HG03342 (cell line): ENCODE data around the gene MYLK3.

Source experiments
- ATAC-seq: cut with Tn5 transposase; IDR thresholded peaks from one replicate; pipeline ENCODE4 v1.9.1; 2021; ENCODE audit warnings: mild to moderate bottlenecking, moderate library complexity; ENCODE audit not compliant: unreplicated experiment

Gene MYLK3

DNA sequence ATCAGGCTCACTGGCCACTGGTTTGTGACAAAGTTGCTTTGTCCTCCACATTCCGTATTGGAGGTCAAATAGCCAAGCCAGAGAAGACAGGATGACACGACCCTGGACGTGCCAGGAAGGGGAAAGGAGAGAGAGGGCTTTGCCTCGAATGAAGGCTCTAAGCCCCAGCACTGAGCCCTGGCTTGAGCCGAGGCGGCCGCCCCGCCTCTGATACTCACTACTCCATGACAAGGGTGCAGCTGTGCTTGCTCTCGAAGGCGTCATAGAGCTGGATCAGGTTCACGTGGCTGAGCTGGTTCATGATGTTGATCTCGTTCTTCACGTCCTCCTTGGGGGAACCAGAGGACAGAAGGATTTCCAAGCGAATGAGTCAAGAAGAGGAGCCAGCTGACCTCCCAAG is 19.3 kb downstream of the MYLK3 start:
- no peak for ATAC-seq

DNA sequence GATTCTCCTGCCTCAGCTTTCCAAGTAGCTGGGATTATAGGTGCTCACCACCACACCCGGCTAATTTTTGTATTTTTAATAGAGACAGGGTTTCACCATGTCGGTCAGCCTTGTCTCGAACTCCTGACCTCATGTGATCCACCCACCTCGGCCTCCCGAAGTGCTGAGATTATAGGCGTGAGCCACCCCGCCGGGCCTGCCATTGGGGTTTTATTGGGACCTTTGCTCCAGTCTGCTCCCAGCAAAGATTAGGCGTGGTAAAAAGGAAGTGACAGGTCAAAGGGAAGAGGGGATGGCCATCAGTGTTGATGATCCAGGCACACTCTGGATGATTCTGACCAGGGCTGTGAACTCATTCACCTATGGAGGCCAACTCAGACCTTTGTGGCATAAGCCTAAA is 20.5 kb downstream of the MYLK3 start:
- no peak for ATAC-seq

GRCh38 chr16:46727184-46727583 is 21.0 kb downstream of the MYLK3 start:
- ATAC-seq, result no peak

DNA sequence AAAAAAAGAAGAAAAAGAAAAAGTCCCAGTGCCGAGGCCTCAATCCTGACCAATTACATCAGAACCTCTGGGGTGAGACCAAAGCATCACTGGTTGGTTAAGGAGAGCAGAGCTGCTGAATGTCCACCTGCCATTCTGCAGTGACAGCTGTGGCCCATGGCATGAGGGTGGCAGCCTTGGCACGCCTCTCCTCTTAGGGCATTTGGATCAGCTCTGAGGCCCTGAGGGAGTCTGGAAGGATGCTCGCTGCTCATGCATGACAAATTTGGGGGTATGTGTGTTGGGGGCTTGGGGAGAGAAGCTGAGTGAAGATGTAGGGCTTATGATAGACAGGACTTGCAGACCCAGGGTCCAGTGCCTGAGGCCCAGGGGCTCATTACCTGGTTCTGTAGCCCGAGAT is 26.3 kb downstream of the MYLK3 start:
- ATAC-seq, result no peak

- ATAC-seq, result no peak
These were observed 27.5 kb downstream of the MYLK3 start for GRCh38 chr16:46720619-46721018.

DNA sequence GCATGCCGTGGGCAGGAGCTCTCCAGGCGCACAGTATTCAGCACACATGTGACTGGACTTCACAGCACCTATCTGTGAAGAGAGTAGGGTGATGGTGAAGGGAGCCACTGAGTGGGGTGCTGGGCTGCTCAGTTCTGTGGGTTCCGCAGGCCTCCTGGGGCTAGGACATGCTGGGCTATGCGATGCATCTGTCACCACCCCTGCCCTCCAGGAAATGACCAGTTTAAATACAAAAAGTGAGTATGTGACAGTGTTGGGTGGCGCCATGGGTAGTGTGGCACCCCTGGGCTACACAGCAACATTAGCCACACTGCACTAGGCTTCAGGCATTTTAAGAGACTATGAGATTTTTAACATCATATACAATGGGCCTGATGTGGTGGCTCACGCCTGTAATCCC is 28.6 kb downstream of the MYLK3 start:
- no peak for ATAC-seq

DNA sequence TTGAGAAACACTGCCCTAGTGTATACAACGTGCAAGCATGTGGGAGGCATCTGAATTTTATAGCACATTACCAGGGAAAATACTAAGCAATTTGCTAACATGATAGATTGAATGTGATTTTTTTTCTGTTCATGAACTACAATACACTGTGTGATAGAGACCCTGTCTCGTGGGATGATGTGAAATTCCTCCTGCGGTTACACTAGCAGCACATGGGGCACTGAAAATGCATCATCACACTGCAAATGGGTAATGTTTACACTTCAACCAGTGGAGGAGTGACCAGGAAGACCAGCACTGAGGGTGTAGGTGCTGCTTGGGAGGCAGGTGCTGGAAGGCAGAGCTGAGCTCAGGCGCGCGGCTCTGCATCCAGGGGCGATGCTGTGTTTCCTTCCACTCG is 29.9 kb downstream of the MYLK3 start:
- ATAC-seq, result no peak

GRCh38 chr16:46717692-46718091 is 30.5 kb downstream of the MYLK3 start:
- no peak for ATAC-seq

GRCh38 chr16:46715769-46716305 is 32.3 kb downstream of the MYLK3 start:
- no peak for ATAC-seq

DNA sequence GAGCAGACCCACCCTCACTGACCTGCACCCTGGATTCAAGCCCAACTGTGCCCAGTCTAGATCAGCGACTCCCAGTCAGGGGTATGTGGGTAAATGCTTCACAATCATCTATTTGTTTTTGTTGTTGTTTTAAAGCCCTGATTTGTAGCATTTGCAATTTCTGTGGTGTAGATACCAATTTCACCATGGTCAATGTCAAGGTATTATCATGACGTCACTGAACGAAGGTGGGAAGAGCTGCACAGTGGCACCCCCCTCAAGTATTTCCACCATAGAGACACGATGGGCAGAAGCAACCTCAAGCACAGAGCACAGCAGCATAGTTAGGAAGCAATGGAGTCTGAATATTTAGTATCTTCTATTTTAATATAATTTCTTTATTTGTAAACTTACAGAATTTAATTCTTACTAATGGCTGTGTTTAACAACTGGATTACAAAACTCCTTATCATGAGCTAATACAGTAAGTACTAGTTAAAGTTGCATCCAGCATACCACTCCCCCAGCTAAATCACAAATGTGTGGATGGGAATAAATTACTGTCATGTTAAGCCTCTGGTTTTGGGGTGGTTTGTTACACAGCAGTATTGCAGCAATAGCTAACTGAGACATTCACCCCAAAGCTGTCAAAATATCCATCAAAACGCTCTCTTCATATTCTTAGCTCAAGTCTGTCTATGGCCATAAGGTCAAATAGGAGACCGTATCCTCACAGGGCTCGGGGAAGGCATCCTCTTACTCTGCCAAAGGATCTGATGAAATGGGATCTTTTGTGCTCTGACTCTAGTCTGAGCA is 33.1 kb downstream of the MYLK3 start:
- ATAC-seq, result no peak

DNA sequence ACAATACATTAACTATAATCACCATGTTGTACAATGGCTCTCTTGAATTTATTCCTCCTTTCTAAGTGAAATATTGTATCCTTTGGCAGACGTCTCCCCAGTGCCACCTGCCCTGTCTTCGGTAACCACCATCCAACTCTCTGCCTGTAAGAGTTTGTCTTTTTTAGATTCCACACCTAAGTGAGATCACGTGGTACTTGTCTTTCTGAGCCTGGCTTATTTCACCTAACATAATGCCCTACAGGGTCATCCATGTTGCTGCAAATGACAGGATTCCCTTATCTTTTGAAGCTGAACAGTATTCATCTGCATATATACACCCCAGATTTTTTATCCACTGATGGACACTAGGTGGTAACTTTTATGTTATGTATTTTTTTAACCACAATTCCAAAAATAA is 34.5 kb downstream of the MYLK3 start:
- no peak for ATAC-seq

GRCh38 chr16:46712911-46713310 is 35.2 kb downstream of the MYLK3 start:
- no peak for ATAC-seq

DNA sequence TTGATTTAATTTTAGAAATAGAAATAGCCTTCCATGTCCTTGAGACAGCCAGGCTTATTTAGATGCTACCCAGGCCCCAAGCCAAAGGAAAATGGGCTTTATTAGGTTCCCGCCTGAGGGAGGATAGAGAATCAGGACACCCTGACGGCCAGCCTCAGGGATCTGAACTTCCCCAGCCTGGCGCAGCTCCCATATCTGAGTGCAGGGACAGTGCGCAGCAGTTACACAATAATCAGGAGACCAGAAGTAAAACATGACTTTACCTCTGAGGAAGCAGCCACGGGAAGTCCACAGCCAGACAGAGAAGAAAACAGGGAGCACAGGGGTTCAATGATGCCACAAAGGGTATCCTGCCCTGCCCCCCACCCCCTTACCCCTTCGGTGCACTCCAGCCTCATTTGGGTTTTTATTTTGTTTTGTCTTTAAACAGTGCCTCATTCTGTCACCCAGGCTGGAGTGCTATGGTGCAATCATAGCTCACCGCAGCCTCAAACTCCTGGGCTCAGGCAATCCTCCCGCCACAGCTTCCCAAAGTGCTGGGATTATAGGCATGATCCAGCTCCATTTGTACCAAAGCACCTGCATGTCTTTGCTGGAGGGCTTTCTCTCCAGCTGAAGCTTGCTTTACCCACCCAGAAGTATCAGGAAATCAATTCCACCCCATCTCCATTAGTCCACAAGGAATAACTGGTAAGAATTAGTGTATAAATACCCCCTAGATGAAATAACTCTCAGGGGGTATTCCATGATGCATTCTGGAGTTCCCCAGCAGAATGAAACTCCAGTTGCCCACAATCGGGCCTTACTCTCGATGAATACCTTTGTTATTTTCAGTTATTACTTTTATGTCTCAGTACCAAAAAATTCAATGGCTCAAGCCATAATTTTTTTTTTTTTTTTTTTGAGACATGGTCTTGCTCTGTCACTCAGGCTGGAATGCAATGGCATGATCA is 36.8 kb downstream of the MYLK3 start:
- ATAC-seq, result no peak

- no peak for ATAC-seq
These were observed 38.6 kb downstream of the MYLK3 start for GRCh38 chr16:46709469-46710005.

DNA sequence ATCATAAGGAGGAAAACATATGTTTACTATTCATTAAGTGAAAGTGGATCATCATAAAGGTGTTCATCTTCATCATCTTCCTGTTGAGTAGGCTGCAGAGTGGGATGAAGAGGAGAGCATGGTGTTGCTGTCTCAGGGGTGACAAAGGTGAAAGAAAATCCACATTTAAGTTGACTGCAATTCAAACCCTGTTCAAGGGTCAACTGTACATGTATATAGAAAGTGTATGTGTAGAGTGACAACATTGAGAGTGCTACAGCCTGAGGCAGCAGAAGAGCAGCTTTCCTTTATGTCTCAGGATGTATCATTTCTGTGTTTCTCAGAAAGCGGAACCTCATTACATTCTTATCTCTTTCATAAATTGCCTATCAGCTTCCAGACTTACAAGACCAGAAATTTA is 41.5 kb downstream of the MYLK3 start:
- no peak for ATAC-seq

DNA sequence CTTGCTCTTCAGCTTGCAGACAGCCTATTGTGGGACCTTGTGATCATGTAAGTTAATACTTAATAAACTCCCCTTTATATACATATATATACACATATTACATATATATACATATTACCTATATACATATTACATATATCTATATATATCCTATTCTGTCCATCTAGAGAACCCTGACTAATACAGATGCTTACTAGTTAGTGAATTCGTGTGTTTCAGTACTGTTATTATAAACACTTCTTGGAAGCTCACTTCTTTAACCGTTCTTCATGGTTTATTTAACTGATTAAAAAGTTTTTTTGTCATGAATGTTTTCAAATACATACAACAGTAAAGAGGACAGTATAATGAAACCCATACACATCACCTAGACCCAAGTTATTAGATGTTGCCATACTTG is 46.1 kb downstream of the MYLK3 start:
- no peak for ATAC-seq

GRCh38 chr16:46701615-46702014 is 46.5 kb downstream of the MYLK3 start:
- no peak for ATAC-seq

DNA sequence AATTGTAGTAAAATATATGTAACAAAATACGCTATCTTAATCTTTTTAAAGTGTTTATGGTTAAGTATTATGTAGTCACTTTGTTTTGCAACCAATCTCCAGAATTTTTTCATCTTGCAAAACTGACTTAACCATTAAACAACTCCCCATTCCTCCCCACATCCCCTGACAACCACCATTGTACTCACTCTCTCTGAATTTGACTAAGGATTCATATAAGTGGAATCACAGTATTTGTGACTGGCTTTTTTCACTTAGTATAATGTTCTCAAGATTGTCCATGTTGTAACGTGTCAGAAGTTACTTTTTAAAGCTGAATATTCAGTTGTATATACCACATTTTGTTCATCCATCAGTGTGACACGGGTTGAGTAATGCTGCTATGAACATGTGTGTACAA is 48.1 kb downstream of the MYLK3 start:
- no peak for ATAC-seq

DNA sequence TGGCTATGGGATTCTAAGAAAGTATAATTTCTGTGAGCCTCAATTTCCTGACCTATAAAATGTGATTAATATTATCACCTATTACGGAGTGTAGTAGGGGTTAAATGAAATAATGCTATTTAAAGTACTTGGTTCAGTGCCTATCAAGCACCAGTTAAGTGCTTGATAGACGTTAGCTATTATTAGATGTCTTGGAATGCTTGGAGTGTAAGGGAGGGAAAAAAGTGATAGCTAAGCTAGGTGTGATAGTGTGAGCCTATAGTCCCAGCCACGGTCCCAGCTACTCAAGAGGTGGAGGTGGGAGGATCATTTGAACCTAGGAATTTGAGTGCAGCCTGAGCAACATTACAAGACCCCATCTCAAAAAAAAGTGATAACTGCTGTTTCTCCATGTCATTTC is 51.2 kb downstream of the MYLK3 start:
- ATAC-seq, result no peak

- ATAC-seq, result no peak
These were observed 52.2 kb downstream of the MYLK3 start for GRCh38 chr16:46695937-46696336.

DNA sequence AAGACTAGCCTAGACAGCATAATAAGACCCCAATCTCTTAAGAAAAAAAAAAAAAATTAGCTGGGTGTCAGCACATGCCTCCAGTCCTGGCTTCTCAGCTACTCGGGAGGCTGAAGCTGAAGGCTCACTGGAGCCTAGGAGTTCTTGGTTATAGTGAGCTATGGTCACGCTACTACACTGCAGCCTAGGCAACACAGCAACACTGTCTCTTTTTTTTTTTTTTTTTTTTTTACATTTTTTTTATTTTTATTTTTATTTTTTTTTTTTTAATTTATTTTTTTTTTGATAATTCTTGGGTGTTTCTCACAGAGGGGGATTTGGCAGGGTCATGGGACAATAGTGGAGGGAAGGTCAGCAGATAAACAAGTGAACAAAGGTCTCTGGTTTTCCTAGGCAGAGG is 54.5 kb downstream of the MYLK3 start:
- no peak for ATAC-seq

GRCh38 chr16:46691726-46692125 is 56.4 kb downstream of the MYLK3 start:
- ATAC-seq, result no peak
